ENCODE data around the gene IGLON5. TPM values are rescaled to one million over a fixed set of nuclear protein-coding genes. Genes with fewer than 3 reads are reported as not detected.

IGLON5 gene
- total RNA-seq, 2 experiments from 2014 or later: not detected

Other genes starting within 250 kb of the IGLON5 start
- gene KLK13, start 246.6 kb upstream of the IGLON5 start, total RNA-seq (2014; rRNA removed; shearing (Covaris generic)): not detected in 2 replicates
- not detected in 2 replicates for gene KLK13, start 246.6 kb upstream of the IGLON5 start, total RNA-seq (2022)
- gene KLK14, start 228.8 kb upstream of the IGLON5 start, total RNA-seq (2014; rRNA removed; shearing (Covaris generic)): not detected in 2 replicates
- 0.84 and 0.89 TPM in 2 replicates for gene KLK14, start 228.8 kb upstream of the IGLON5 start, total RNA-seq (2022)
- 9.6 and 13.3 TPM in 2 replicates for gene CTU1, start 203.2 kb upstream of the IGLON5 start, total RNA-seq (2014; rRNA removed; shearing (Covaris generic))
- 6.9 and 8.3 TPM in 2 replicates for gene CTU1, start 203.2 kb upstream of the IGLON5 start, total RNA-seq (2022)
- not detected in 2 replicates for gene SIGLEC9, start 186.7 kb upstream of the IGLON5 start, total RNA-seq (2014; rRNA removed; shearing (Covaris generic))
- not detected in 2 replicates for gene SIGLEC9, start 186.7 kb upstream of the IGLON5 start, total RNA-seq (2022)
- gene SIGLEC7, start 169.3 kb upstream of the IGLON5 start, total RNA-seq (2014; rRNA removed; shearing (Covaris generic)): not detected in 2 replicates
- gene SIGLEC7, start 169.3 kb upstream of the IGLON5 start, total RNA-seq (2022): not detected in 2 replicates
- gene CD33, start 86.6 kb upstream of the IGLON5 start, total RNA-seq (2014; rRNA removed; shearing (Covaris generic)): not detected in 2 replicates
- gene CD33, start 86.6 kb upstream of the IGLON5 start, total RNA-seq (2022): not detected in 2 replicates
- not detected in 2 replicates for gene SIGLECL1, start 60.6 kb upstream of the IGLON5 start, total RNA-seq (2014; rRNA removed; shearing (Covaris generic))
- gene SIGLECL1, start 60.6 kb upstream of the IGLON5 start, total RNA-seq (2022): not detected in 2 replicates
- gene VSIG10L, start 30.5 kb downstream of the IGLON5 start, total RNA-seq (2014; rRNA removed; shearing (Covaris generic)): 0.09 and 0.72 TPM in 2 replicates
- gene VSIG10L, start 30.5 kb downstream of the IGLON5 start, total RNA-seq (2022): 1.6 and 2.3 TPM in 2 replicates
- 58.2 and 64.1 TPM in 2 replicates for gene ETFB, start 54.7 kb downstream of the IGLON5 start, total RNA-seq (2014; rRNA removed; shearing (Covaris generic))
- gene ETFB, start 54.7 kb downstream of the IGLON5 start, total RNA-seq (2022): 58.5 and 71.6 TPM in 2 replicates
- not detected in 2 replicates for gene CLDND2, start 57.4 kb downstream of the IGLON5 start, total RNA-seq (2014; rRNA removed; shearing (Covaris generic))
- 1.4 and 1.9 TPM in 2 replicates for gene CLDND2, start 57.4 kb downstream of the IGLON5 start, total RNA-seq (2022)
- not detected in 2 replicates for gene NKG7, start 61.0 kb downstream of the IGLON5 start, total RNA-seq (2014; rRNA removed; shearing (Covaris generic))
- not detected in 2 replicates for gene NKG7, start 61.0 kb downstream of the IGLON5 start, total RNA-seq (2022)
- gene LIM2, start 76.3 kb downstream of the IGLON5 start, total RNA-seq (2014; rRNA removed; shearing (Covaris generic)): not detected in 2 replicates
- gene LIM2, start 76.3 kb downstream of the IGLON5 start, total RNA-seq (2022): not detected in 2 replicates
- not detected in 2 replicates for gene C19orf84, start 78.9 kb downstream of the IGLON5 start, total RNA-seq (2014; rRNA removed; shearing (Covaris generic))
- not detected in 2 replicates for gene C19orf84, start 78.9 kb downstream of the IGLON5 start, total RNA-seq (2022)
- 20.7 and 25.2 TPM in 2 replicates for gene SIGLEC10, start 106.0 kb downstream of the IGLON5 start, total RNA-seq (2014; rRNA removed; shearing (Covaris generic))
- gene SIGLEC10, start 106.0 kb downstream of the IGLON5 start, total RNA-seq (2022): 23.3 and 26.6 TPM in 2 replicates
- gene SIGLEC8, start 146.8 kb downstream of the IGLON5 start, total RNA-seq (2014; rRNA removed; shearing (Covaris generic)): not detected in 2 replicates
- not detected in 2 replicates for gene SIGLEC8, start 146.8 kb downstream of the IGLON5 start, total RNA-seq (2022)
- not detected in 2 replicates for gene CEACAM18, start 166.9 kb downstream of the IGLON5 start, total RNA-seq (2014; rRNA removed; shearing (Covaris generic))
- gene CEACAM18, start 166.9 kb downstream of the IGLON5 start, total RNA-seq (2022): not detected in 2 replicates
- not detected in 2 replicates for gene SIGLEC12, start 190.2 kb downstream of the IGLON5 start, total RNA-seq (2014; rRNA removed; shearing (Covaris generic))
- gene SIGLEC12, start 190.2 kb downstream of the IGLON5 start, total RNA-seq (2022): not detected in 2 replicates
- not detected in 2 replicates for gene SIGLEC6, start 220.0 kb downstream of the IGLON5 start, total RNA-seq (2014; rRNA removed; shearing (Covaris generic))
- gene SIGLEC6, start 220.0 kb downstream of the IGLON5 start, total RNA-seq (2022): not detected in 2 replicates

Data from OCI-LY7 (cell line).